Measurements from ENCODE around the gene DAP.

GRCh38 chr5:10704949-10705621 lies 55.9 kb downstream of the DAP start:
- TF ChIP-seq CTCF (IDR thresholded peaks at IDR 0.05), result no peak
- TF ChIP-seq POLR2A (IDR thresholded peaks at IDR 0.05), result no peak

Measured in Peyer's patch (tissue), 4 donors.